Kidney capillary endothelial cell (primary cell): ENCODE measurements around the gene SIK2.
A peak's percentile ranks its signal among the peaks of the same experiment; 100 is the strongest.
"Not testable (repeated sequence)": the region's sequence is repeated elsewhere in the genome, so short reads cannot be mapped to it uniquely, and the experiment has no call there.

Experiments used
- DNase-seq: peaks from one replicate; pipeline ENCODE4 v3.0.0-alpha.2; 2018; ENCODE audit warnings: low spot score

SIK2 gene

GRCh38 chr11:111761036-111761435, 158.8 kb downstream of the SIK2 start:
- DNase-seq, result no peak

GRCh38 chr11:111762526-111762925, 160.3 kb downstream of the SIK2 start:
- DNase-seq, result no peak

GRCh38 chr11:111762981-111763643, 160.9 kb downstream of the SIK2 start:
- DNase-seq, result no peak

GRCh38 chr11:111764621-111765020, 162.4 kb downstream of the SIK2 start:
- DNase-seq, result no peak

DNA sequence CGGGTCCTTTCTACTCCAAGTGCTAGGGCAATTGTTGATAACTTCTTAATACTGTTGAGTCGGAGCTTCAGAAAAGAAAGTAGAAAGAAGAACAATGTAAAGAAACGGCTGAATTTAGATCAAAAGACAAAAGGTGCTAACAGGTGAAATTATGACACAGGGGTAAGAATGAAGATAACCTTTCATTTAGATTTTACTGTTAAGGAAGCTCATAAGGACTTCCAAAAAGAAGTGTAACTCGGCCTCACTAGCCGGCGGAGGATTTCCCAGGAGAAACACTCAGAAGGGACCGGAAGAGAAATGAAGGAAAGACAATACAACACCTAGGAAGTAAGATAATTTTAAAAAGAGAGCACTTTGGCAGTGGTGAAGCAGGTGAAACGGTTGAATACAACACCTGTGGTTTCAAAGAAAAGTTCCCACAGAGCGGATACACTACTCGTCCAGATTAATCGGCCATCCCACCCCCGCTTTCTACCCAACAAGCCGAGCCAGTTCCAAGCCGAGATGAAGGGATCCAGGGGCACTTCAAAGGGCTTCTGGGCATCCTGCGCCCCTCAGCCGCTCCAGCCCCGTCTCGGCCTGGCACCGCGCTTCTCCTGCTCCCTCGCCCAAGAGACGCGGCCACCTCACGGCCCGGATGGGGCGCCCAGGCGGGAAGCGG, 163.2 kb downstream of the SIK2 start:
- DNase-seq, result peak; percentile 10

GRCh38 chr11:111765984-111766833, 164.0 kb downstream of the SIK2 start, which contains the start of gene PPP2R1B:
Gene PPP2R1B (minus strand): TSS chr11:111766389. CDS start chr11:111766361, 28 bp downstream.
- peak; percentile 59 for DNase-seq

DNA sequence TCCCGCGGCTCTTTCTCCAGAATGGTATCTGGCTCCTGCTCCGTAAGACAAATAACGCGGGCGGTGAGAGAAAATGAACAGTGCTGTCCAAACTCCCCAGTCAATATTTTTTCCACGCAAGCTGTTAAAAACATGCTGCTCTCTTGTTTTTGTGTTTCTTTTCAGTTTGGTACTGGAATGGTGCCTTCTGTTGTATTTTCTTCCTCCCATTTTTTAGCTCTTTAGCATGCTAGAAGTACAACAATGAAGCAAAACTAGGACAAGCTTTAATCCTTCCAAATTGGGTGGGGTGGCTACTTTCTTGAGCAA, 164.5 kb downstream of the SIK2 start:
- DNase-seq, result peak; percentile 20

DNA sequence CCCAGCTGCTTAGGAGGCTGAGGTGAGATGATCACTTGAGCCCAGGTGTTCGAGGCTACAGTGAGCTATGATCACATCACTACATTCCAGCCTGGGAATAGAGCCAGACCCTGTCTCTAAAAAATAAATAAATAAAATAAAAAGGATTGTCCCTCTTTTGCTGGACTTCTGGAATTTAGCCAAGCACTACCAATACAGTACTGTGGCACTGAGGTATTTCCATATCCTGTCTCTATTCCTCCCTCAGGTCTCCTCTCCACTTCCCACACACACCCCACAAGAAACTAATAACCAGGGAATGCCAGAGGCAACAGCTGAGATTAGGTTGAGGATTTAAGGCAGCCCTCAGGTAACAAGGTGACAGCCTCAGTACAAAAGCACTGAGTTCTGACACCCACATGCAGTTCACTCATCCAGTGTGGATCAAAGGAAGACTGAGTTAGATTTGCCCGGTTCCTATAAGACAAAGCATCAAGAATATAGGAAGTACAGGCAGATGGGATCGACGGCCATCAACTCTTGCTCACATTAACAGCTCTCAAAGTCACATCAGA, 168.4 kb downstream of the SIK2 start:
- DNase-seq, result no peak

GRCh38 chr11:111771205-111771604, 169.0 kb downstream of the SIK2 start:
- DNase-seq, result not testable (repeated sequence)

DNA sequence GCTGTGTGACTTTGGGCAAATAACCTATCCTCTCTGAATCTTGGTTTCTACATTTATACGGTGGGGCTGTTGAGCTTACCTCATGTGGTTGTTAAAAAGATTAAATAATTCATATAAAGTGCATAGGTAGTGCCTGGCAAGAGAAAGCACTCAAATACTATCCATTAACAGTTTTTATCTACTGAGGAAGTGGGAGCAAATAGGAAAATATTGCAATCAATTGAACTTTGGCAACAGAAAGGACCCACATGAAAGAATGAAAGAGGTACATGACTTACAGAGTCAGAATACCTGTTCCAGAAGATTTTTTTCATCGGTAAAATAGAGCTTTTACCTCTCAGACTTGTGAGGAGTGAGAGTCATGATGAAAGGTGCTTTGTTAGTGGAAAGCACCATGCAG, 170.3 kb downstream of the SIK2 start:
- no peak for DNase-seq

DNA sequence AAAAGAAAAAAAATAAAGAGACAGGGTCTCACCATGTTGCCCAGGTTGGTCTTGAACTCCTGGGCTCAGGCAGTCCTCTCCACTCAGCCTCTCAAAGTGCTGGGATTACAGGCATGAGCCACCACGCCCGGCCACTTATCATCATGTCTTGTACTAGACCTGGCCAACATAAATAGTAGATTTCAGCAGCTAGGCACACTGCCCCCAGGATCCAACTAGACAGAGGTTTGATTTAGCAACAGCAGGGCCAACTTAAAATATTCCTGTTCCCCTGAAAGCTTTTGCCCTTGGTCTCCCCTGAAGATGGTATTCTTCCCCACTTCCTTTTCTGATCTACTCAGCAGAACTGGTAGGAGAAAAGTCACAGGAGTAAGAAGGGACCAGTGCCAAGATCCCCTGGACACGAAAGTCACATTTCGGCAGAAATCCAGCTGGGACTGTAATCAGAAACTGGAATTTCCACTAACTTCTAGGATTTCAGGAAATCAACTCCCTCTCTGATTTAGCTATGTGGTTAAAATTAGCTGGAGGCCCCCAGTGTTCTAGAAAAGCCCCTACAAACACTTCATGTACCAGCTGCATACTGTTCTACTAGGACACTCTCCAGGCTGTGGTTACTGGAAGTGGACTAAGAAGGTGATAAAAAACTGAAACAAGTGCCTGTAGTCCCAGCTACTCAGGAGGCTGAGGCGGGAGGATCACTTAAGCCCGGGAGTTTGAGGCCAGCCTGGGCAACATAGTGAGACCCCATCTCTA, 172.9 kb downstream of the SIK2 start:
- DNase-seq, result no peak

DNA sequence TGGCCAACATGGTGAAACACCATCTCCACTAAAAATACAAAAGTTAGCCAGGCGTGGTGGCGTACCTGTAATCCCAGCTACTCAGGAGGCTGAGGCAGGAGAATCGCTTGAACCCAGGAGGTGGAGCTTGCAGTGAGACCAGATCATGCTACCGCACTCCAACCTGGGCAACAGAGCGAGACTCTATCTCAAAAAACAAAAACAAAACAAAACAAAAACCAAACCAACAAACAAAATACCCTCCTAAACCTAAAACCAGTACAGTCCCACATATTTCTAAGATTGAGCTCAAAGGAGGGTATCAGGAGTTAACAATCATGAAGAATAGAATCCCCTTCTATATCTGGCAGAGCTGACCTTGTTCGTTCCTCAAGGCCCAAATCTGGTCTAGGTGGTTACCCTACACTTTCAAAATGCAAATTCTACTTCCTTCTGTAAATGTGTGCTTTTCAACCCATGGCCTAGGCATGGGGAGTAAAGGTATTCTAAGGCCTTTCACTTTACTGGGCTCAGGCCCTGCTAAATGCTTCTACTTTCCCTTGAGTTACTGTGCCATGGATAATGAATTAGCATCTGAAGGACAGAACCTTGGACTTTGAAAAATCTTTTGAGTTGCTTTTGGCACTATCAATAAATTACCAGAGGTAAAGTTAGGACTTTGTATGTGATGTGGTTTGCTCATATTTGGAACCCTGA, 174.3 kb downstream of the SIK2 start:
- DNase-seq, result no peak

DNA sequence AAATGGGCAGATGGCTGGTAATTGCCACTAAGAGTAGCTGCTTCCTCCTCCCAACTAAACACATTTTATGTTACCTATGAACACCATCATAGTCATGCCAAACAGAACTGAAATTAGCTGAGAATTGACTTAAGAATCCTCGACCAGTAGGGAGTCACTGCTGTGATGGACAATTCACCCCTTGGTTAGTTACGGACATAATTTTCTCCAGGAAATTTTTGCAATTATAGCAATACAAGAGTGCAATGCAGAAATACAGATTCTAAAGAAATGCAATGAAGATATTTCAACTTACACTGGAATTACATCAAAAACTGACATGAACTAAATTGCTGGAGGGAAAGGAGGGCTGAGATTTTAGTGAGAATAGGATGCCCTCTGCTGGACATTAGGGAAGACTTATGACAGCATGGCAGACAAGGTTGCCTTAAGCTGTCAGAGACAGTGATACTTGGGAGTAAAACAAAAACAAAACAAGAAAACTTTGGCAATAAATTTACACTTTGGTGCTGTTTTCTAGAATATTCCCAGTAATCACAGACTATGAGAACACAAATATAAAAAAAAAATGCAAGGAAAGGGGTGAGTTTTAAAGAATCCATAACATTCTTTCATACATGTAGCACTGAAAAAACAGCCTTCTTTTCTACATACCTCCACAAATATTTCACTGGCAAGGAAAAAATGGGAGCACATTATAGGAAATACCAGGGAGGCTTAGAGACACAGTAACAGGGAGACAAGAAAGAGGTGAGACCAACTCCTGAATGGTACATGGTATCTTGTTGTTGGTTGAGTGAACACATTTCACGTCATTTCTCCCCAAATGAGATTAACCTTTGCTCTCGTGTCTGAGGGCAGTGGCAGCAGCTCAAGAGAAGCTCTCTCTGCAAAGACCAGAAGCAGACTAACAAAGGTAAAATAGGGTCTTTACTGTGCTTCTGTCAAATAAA, 175.1 kb downstream of the SIK2 start:
- peak; percentile 62 for DNase-seq

DNA sequence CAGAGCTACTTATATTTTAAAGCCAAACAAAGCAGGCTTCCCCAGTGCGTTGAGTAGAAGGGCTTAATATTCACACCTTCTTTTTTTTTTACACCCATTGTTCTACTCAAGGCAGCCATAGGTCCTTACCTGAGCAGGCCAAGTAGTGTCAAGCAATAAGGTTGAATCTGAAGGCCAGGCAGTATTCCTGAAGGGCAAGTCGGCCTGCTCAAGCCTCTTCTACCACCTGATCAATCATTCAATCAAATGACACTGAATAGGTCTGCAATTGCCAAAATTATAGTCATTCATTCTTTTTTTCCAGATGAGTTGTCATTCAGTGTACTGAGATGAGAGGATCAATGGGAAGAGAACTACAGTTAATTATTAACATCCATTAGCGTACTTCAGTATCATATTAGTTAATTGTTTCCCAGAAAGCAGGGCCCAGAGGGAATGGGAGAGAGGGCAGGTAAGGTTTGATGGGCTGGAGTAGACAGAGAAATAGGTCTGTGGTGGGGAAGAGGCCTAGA, 175.9 kb downstream of the SIK2 start:
- no peak for DNase-seq

DNA sequence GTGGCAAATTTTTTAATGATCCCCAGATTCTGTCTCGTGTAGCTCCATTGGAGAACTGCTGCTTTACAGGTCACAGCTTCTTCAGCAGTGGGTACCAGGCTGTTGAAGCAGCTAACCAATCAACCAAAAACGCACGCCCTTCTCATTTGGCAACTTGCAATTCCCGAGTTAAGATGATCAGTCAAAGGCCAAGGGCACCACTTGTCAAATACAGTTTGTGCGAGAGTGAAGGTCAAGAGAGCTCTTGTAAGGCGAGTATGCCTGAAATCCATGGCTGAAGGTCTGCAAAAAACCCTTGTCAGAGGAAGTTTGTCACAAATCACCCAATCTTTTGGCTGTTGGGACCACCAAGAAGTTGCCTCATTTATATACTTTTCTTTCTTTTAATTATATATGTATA, 176.9 kb downstream of the SIK2 start:
- DNase-seq, result no peak
